ENCODE measurements around the gene HLA-DQA1.

DNA sequence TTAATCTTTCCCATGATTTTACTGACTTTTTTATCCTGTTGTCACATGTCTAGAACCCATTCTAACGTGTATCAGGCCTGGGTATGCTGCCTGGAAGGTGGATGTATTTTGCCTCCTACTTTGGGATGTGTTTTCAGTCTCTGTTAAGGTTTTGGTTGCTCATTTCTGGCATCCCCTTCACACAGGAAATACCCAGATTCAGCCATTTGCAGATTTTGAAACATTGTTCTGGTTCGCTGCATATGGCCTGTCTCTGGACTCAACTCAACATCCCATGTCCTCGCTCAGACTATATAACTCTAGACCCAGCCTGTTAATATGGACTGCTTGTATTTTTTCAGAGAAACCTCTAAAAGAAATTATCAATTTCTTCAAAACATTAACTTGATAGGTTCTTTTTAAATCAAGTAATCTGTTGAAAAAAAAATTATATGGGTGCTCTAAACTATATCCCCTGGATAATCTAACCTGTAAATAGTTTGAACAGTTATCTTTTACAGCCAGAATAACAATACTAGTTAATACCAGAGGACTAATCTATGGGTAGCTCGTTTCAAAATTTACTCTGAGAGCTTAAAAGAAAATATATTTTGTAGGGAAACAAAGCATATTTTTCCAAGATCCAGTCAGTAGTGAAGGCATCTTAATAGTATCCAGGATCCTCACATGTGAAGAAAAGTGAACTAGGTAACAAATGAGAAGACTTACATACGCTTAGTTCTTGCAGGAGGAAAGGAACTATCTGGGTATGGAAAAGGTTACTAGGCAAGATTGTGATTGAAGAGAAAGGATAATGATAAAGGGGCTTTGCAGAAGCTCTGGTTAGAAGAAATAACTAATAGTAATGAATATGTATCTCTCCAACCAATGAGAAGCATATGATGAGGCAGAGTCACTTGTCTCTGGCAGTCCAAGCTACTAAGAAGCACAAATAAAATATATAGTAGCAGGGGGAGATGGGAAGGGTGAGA is 52.6 kb downstream of the HLA-DQA1 start:
- TF ChIP-seq, protein P1, sequence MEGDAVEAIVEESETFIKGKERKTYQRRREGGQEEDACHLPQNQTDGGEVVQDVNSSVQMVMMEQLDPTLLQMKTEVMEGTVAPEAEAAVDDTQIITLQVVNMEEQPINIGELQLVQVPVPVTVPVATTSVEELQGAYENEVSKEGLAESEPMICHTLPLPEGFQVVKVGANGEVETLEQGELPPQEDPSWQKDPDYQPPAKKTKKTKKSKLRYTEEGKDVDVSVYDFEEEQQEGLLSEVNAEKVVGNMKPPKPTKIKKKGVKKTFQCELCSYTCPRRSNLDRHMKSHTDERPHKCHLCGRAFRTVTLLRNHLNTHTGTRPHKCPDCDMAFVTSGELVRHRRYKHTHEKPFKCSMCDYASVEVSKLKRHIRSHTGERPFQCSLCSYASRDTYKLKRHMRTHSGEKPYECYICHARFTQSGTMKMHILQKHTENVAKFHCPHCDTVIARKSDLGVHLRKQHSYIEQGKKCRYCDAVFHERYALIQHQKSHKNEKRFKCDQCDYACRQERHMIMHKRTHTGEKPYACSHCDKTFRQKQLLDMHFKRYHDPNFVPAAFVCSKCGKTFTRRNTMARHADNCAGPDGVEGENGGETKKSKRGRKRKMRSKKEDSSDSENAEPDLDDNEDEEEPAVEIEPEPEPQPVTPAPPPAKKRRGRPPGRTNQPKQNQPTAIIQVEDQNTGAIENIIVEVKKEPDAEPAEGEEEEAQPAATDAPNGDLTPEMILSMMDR (IDR thresholded peaks at IDR 0.05 in 8 of 11, conservative IDR thresholded peaks at IDR 0.05 in 3 of 11) = no peak
- TF ChIP-seq POLR2A (IDR thresholded peaks at IDR 0.05) (peak in 1 of 3 donors; percentile 58), POLR2AphosphoS5 (IDR thresholded peaks at IDR 0.05) (no peak)
